HCT116 (cell line): ENCODE results near the gene FLNB. TPM values are rescaled to one million over a fixed set of nuclear protein-coding genes. Genes with fewer than 3 reads are reported as not detected.
A peak's percentile ranks its signal among the peaks of the same experiment; 100 is the strongest.
"Not testable (repeated sequence)": the region's sequence is repeated elsewhere in the genome, so short reads cannot be mapped to it uniquely, and the experiment has no call there.

Source experiments
- ATAC-seq: fragments of 200-7000 bp; cut with Tn5 transposase; 2 replicates; pipeline ENCODE4 v1.9.1; 2020; ENCODE audit warnings: mild to moderate bottlenecking, moderate library complexity
- BruUV-seq: library from RNA; stranded (reverse); fragments of 400-500 nt; replicated peaks from 2 replicates; lab custom pipeline; 2021; lab: Mats Ljungman, UMichigan
- CTCF ChIA-PET: fragments of 300-600 bp; sonication (Branson Sonifier 250); formaldehyde crosslinking; loops from one replicate; lab custom pipeline; 2021; ENCODE audit warnings: antibody characterized with exemption; lab: Charles Lee
- POLR2A ChIA-PET: fragments of 300-600, 350-600 bp; sonication (Branson Sonifier 250); formaldehyde crosslinking; loops from one replicate; lab custom pipeline; 2021; ENCODE audit warnings: antibody characterized with exemption; lab: Charles Lee
- RAD21 ChIA-PET, 2 experiments: fragments of 300-600 bp; sonication (Branson Sonifier 250); formaldehyde crosslinking; loops; one replicate each; lab custom pipeline; 2023; ENCODE audit warnings: low total read pairs in 2 of 2; ENCODE audit not compliant: uncharacterized antibody in 2 of 2, unreplicated experiment in 2 of 2, low non-redundant PET in 1 of 2; lab: Charles Lee
- DNase-seq: peaks from one replicate; pipeline ENCODE4 v3.0.0-alpha.2; 2010; ENCODE audit warnings: low read depth, low spot score
- H2AFZ ChIP-seq: fragments of 200-600 bp; shearing (Covaris generic), sonication (generic); 2 replicates; pipeline ENCODE4 v1.6.1; 2017; ENCODE audit warnings: low read depth, mixed run types, mixed read lengths, antibody characterized with exemption, low read length; ENCODE audit not compliant: poor library complexity, severe bottlenecking
- H3K27ac ChIP-seq: 2 replicates; pipeline ENCODE4 v1.5.1; 2012; ENCODE audit warnings: low read depth, low read length
- H3K27me3 ChIP-seq: fragments of 200-600 bp; sonication (generic); 2 replicates; pipeline ENCODE4 v1.6.1; 2016; ENCODE audit warnings: mixed run types, low read length, mixed read lengths; ENCODE audit not compliant: insufficient read depth
- H3K36me3 ChIP-seq, 2 experiments: fragments of 200-500 bp in 1 of 2; fragments of 200-600 bp in 1 of 2; sonication (Bioruptor generic) in 1 of 2; sonication (generic) in 1 of 2; 2 replicates each; pipeline versions ENCODE4 v1.5.1 to v1.6.1; 2014 to 2016; ENCODE audit warnings: low read length in 2 of 2, inconsistent platforms in 1 of 2, mixed read lengths in 1 of 2, mixed run types in 1 of 2; ENCODE audit not compliant: insufficient read depth in 2 of 2, control insufficient read depth in 1 of 2
- H3K4me1 ChIP-seq, 2 experiments: fragments of 200-600 bp in 1 of 2; sonication (generic) in 1 of 2; 2 replicates each; pipeline versions ENCODE4 v1.5.1 to v1.6.1; 2012 to 2017; ENCODE audit warnings: low read length in 2 of 2, inconsistent platforms in 1 of 2, mild to moderate bottlenecking in 1 of 2, mixed read lengths in 1 of 2, mixed run types in 1 of 2, moderate library complexity in 1 of 2; ENCODE audit not compliant: insufficient read depth in 2 of 2, control insufficient read depth in 1 of 2
- H3K4me2 ChIP-seq: fragments of 200-600 bp; sonication (generic); 2 replicates; pipeline ENCODE4 v1.6.1; 2017; ENCODE audit warnings: mixed run types, low read length, mixed read lengths
- H3K4me3 ChIP-seq, 2 experiments: fragments of 200-600 bp in 1 of 2; sonication (generic) in 1 of 2; replicated peaks in 1 of 2; 2 replicates each; pipeline ENCODE4 v1.5.1; 2011 to 2016; ENCODE audit warnings: low read length in 2 of 2, control low read depth in 1 of 2, low read depth in 1 of 2, mild to moderate bottlenecking in 1 of 2, mixed read lengths in 1 of 2, mixed run types in 1 of 2
- H3K79me2 ChIP-seq: fragments of 200-600 bp; sonication (generic); 2 replicates; pipeline ENCODE4 v1.6.1; 2017; ENCODE audit warnings: mild to moderate bottlenecking, mixed run types, low read length, moderate library complexity, mixed read lengths; ENCODE audit not compliant: insufficient read depth
- H3K9ac ChIP-seq: fragments of 200-600 bp; sonication (generic); 2 replicates; pipeline ENCODE4 v1.6.1; 2016; ENCODE audit warnings: low read length, mixed read lengths
- H3K9me2 ChIP-seq: fragments of 200-600 bp; sonication (generic), shearing (Covaris generic); 2 replicates; pipeline ENCODE4 v1.6.1; 2017; ENCODE audit warnings: mixed run types, mild to moderate bottlenecking, moderate library complexity; ENCODE audit not compliant: insufficient read depth
- H3K9me3 ChIP-seq, 2 experiments: fragments of 200-500 bp in 1 of 2; fragments of 200-600 bp in 1 of 2; sonication (Bioruptor generic) in 1 of 2; sonication (generic) in 1 of 2; 2 replicates each; pipeline ENCODE4 v1.6.1; 2014 to 2017; ENCODE audit warnings: low read length in 2 of 2, mixed read lengths in 2 of 2, inconsistent platforms in 1 of 2, low read depth in 1 of 2, mild to moderate bottlenecking in 1 of 2, mixed run types in 1 of 2, moderate library complexity in 1 of 2; ENCODE audit not compliant: control insufficient read depth in 1 of 2, insufficient read depth in 1 of 2
- H4K20me1 ChIP-seq: fragments of 200-600 bp; sonication (generic), shearing (Covaris generic); 2 replicates; pipeline ENCODE4 v1.6.1; 2017; ENCODE audit warnings: mixed run types, mild to moderate bottlenecking, moderate library complexity; ENCODE audit not compliant: insufficient read depth
- CEBPB ChIP-seq: IDR thresholded peaks from 2 replicates; pipeline ENCODE4 v1.6.1; 2012; ENCODE audit warnings: low read depth
- RAD21 ChIP-seq: IDR thresholded peaks from 2 replicates; pipeline ENCODE4 v1.6.1; 2012; ENCODE audit warnings: low read depth, mild to moderate bottlenecking
- ZFX ChIP-seq: fragments of 450-650 bp; IDR thresholded peaks from 2 replicates; pipeline ENCODE4 v1.6.1; 2017
- intact Hi-C: fragments of 100-400 bp; cut with micrococcal nuclease; formaldehyde crosslinking; loops from 2 replicates; pipeline ENCODE4 v1.10.0; 2022
- total RNA-seq: library from RNA; stranded (reverse); gene quantifications from one replicate; pipeline ENCODE4 v1.2.1, GENCODE V29; 2021; ENCODE audit not compliant: unreplicated experiment

FLNB gene
- total RNA-seq, 1 experiment from 2014 or later = 116 TPM

- not testable (repeated sequence) for BruUV-seq, DNase-seq, H3K9ac ChIP-seq
These were observed 19.0 kb upstream of the FLNB start for GRCh38 chr3:57989198-57989597.

GRCh38 chr3:57989646-57990045 is 18.6 kb upstream of the FLNB start:
- Histone ChIP-seq H3K27ac (no peak overlapping the region), H4K20me1 (no peaks in the 10 kb centered on the region), H3K27me3 (no peaks in the 10 kb centered on the region), H3K4me3 (no peak overlapping the region), H3K9me2 (no peaks in the 10 kb centered on the region), H3K9ac (no peak overlapping the region), H3K4me2 (peak overlapping the region; percentile 43), H2AFZ (no peak overlapping the region), H3K4me1 (peaks cover 5 to 26% of the 10 kb centered on the region in 2 experiments; a peak in 3 of 4 replicates), H3K79me2 (no peaks in the 10 kb centered on the region), H3K36me3 (no peaks in the 10 kb centered on the region), H3K9me3 (no peaks in the 10 kb centered on the region)
- ATAC-seq (no peak), DNase-seq (no peak)
- no peak for TF ChIP-seq RAD21
- no peak for TF ChIP-seq CEBPB
- TF ChIP-seq ZFX = no peak
- ChIA-PET CTCF (no interaction called here), RAD21 (no interaction called here), POLR2A (interaction anchor here (0.7 to 1.0 kb wide), 2 partner anchors 17 to 587 kb away, joined by 3 read pairs; no protein-coding TSS in a partner anchor)
- intact Hi-C loops = no loop called here
- no TSS peak for BruUV-seq

More at GRCh38 chr3:57989198-57989597, 19.0 kb upstream of the FLNB start:
- H3K9me2 ChIP-seq, intact Hi-C loops, H3K27ac ChIP-seq, H3K4me3 ChIP-seq, CTCF ChIA-PET, H3K36me3 ChIP-seq, H3K27me3 ChIP-seq, RAD21 ChIA-PET, H4K20me1 ChIP-seq, H3K9me3 ChIP-seq, H3K79me2 ChIP-seq: not testable (repeated sequence)
- Histone ChIP-seq H3K4me1 (peaks cover 5 to 30% of the 10 kb centered on the region in 2 experiments; a peak in 3 of 4 replicates), H3K4me2 (peak overlapping the region; percentile 43), H2AFZ (peak overlapping the region; percentile 13)
- POLR2A ChIA-PET = interaction anchor here (0.7 to 1.0 kb wide), 2 partner anchors 16 to 586 kb away, joined by 3 read pairs; no protein-coding TSS in a partner anchor
- ATAC-seq = peak; percentile 46; the same call in 1 of the 2 replicates
